Nephron progenitor cell (in vitro differentiated cells): Measurements from ENCODE around the gene DCAF16.

ENCODE experiments used
- DNase-seq: peaks from one replicate; pipeline ENCODE4 v3.0.0; 2021
- H3K27ac Mint-ChIP-seq: 2 replicates; pipeline ENCODE4 v1.8.0; 2021; ENCODE audit warnings: mild to moderate bottlenecking, moderate library complexity, mixed read lengths
- H3K27me3 Mint-ChIP-seq: 2 replicates; pipeline ENCODE4 v1.8.0; 2021; ENCODE audit warnings: mild to moderate bottlenecking, low read depth, mixed read lengths; ENCODE audit not compliant: poor library complexity
- H3K36me3 Mint-ChIP-seq: 2 replicates; pipeline ENCODE4 v1.8.0; 2021; ENCODE audit warnings: low read depth, mixed read lengths
- H3K4me1 Mint-ChIP-seq: 2 replicates; pipeline ENCODE4 v1.8.0; 2021; ENCODE audit warnings: mixed read lengths
- H3K4me3 Mint-ChIP-seq: 2 replicates; pipeline ENCODE4 v1.8.0; 2021; ENCODE audit warnings: mild to moderate bottlenecking, moderate library complexity, mixed read lengths
- H3K9me3 Mint-ChIP-seq: 2 replicates; pipeline ENCODE4 v1.8.0; 2021; ENCODE audit warnings: mild to moderate bottlenecking, moderate library complexity, mixed read lengths
- CTCF ChIP-seq: fragments of 200-600 bp; sonication (generic); IDR thresholded peaks from 2 replicates; pipeline ENCODE4 v1.5.0; 2021; ENCODE audit warnings: antibody characterized with exemption

DCAF16 gene

DNA sequence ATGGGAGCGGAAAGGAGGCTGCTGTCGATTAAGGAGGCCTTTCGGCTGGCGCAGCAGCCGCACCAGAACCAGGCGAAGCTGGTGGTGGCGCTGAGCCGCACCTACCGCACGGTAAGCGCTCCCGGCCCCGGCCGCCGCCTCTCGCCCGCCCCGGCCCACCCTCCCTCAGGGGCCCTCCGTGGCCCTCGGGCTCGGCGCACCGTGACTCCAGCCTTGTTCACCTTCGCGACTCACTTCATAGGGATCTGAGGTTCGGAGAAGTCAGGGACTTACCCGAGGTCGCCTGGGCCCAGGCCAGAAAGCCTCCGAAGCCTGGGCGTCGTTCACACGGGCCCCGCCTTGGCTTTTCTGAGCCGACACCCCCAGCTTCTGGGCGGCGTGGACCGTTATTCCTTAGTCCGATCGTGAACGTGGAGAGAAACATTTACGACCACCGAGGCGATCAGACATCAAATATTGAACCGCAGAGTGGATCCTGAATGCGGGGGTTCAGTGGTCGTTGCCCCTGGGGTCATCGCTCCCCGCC is 584 bp upstream of the DCAF16 start:
- no peaks in the 10 kb centered on the region for H3K27me3 Mint-ChIP-seq
- H3K27ac Mint-ChIP-seq, result peak overlapping the region; percentile 100
- TF ChIP-seq CTCF, result no peak
- H3K4me1 Mint-ChIP-seq, result peaks cover 60% of the 10 kb centered on the region
- DNase-seq, result no peak
- H3K4me3 Mint-ChIP-seq, result peak overlapping the region; percentile 100
- no peaks in the 10 kb centered on the region for H3K9me3 Mint-ChIP-seq
- peaks cover 47% of the 10 kb centered on the region for H3K36me3 Mint-ChIP-seq

DNA sequence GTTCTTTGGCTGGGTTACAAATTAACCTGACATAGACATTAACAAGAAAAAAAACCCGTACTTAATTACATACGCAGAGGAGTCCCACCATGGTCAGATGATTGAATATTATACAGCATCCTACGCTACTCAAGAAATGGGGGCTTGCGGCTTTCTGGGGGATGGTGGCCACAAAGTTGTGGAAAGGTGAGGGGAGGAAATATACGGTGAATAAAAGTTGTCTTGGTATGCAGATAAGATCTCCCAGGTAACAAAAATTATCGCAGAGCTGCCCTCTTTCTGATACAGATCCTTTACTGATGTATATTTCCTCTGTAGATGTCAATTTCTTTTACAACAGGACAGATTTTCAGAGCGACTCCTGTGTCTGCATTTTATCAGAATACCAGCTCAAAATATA is 890 bp downstream of the DCAF16 start:
- Mint-ChIP-seq H3K4me1 (peaks cover 62% of the 10 kb centered on the region), H3K36me3 (peaks cover 45% of the 10 kb centered on the region)
- TF ChIP-seq CTCF, result no peak

DNA sequence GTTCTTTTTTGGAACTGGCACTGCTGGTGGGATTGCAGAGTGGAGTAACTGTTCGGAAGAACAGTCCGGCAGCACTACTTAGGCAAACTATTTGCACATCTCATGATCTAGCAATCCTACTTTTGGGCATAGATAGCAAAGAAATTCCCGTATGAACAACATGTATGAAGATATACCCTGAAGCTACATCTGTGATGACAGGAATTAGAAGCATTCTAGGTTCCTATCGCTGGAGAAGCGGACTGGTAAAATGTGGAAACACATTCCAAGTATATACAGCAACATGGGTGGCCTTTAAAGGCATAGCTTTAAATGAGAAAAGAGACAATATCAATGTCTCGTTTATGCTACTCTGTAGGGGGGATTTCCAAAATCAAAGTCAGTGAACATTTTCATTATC is 3.1 kb downstream of the DCAF16 start:
- no peak overlapping the region for H3K27ac Mint-ChIP-seq
- H3K4me3 Mint-ChIP-seq, result peak overlapping the region; percentile 100
- DNase-seq, result no peak

More for the DNA sequence above, 890 bp downstream of the DCAF16 start:
- Mint-ChIP-seq H3K4me3 (peak overlapping the region; percentile 100), H3K9me3 (no peaks in the 10 kb centered on the region), H3K27ac (peak overlapping the region; percentile 100), H3K27me3 (no peaks in the 10 kb centered on the region)
- DNase-seq, result no peak

GRCh38 chr4:17805580-17806155 is 4.9 kb downstream of the DCAF16 start:
- H3K36me3 Mint-ChIP-seq, result peaks cover 73% of the 10 kb centered on the region
- peaks cover 3% of the 10 kb centered on the region for H3K27me3 Mint-ChIP-seq
- no peaks in the 10 kb centered on the region for H3K9me3 Mint-ChIP-seq
- no peak overlapping the region for H3K27ac Mint-ChIP-seq
- no peak for DNase-seq
- H3K4me1 Mint-ChIP-seq, result peaks cover 36% of the 10 kb centered on the region
- TF ChIP-seq CTCF, result no peak
- no peak overlapping the region for H3K4me3 Mint-ChIP-seq

More for the DNA sequence above, 3.1 kb downstream of the DCAF16 start:
- peaks cover 3% of the 10 kb centered on the region for H3K27me3 Mint-ChIP-seq
- TF ChIP-seq CTCF, result no peak
- peaks cover 48% of the 10 kb centered on the region for H3K4me1 Mint-ChIP-seq
- no peaks in the 10 kb centered on the region for H3K9me3 Mint-ChIP-seq
- H3K36me3 Mint-ChIP-seq, result peaks cover 57% of the 10 kb centered on the region

DNA sequence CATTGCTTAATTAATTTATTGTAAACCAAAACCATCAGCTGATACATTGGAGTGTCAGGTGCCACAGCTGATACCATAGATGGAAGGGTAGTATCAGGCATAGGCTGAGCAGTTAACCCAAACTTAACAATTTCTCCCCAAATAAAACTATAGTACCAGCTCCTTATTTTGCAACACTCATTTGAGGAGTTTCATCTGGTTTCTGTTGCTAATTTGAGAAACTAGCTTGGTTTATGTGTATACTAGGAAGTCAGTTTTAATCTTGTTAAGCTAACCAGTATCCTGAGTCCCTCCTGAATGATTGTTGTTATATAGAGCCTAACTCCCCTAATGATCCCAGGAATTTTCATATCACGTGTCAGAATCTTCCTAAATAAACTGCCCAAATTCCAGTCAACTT is 12.7 kb downstream of the DCAF16 start:
- H3K27ac Mint-ChIP-seq, result no peak overlapping the region
- TF ChIP-seq CTCF, result no peak
- peaks cover 70% of the 10 kb centered on the region for H3K36me3 Mint-ChIP-seq
- no peak overlapping the region for H3K4me3 Mint-ChIP-seq
- DNase-seq, result no peak
- no peaks in the 10 kb centered on the region for H3K4me1 Mint-ChIP-seq
- H3K9me3 Mint-ChIP-seq, result no peaks in the 10 kb centered on the region
- no peaks in the 10 kb centered on the region for H3K27me3 Mint-ChIP-seq

GRCh38 chr4:17794730-17795129 is 15.8 kb downstream of the DCAF16 start:
- Mint-ChIP-seq H3K9me3 (peaks cover 9% of the 10 kb centered on the region), H3K27ac (no peak overlapping the region), H3K4me1 (no peaks in the 10 kb centered on the region), H3K36me3 (peaks cover 70% of the 10 kb centered on the region), H3K27me3 (no peaks in the 10 kb centered on the region), H3K4me3 (no peak overlapping the region)
- no peak for DNase-seq
- no peak for TF ChIP-seq CTCF
